Dermis blood vessel endothelial cell (primary cell): ENCODE results near the gene ENOX1. TPM values are rescaled to one million over a fixed set of nuclear protein-coding genes. Genes with fewer than 3 reads are reported as not detected.

Source experiments
- DNase-seq: peaks from one replicate; pipeline ENCODE4 v3.0.0; 2010
- total RNA-seq: library from RNA; depleted of rRNA; stranded (reverse); fragments of >200 nt; gene quantifications from 2 replicates; pipeline ENCODE4 v1.2.3, GENCODE V29; 2014

The ENOX1 gene
- total RNA-seq, 1 donor from 2014 or later = 2.0 TPM

GRCh38 chr13:43737392-43737923, 49.3 kb downstream of the ENOX1 start:
- DNase-seq = no peak

GRCh38 chr13:43732726-43733125, 54.0 kb downstream of the ENOX1 start:
- DNase-seq = no peak

- no peak for DNase-seq
These were observed 55.5 kb downstream of the ENOX1 start for GRCh38 chr13:43731296-43731695.

- no peak for DNase-seq
These were observed 56.1 kb downstream of the ENOX1 start for GRCh38 chr13:43730642-43731041.

- DNase-seq = no peak
These were observed 58.4 kb downstream of the ENOX1 start for GRCh38 chr13:43728421-43728820.

GRCh38 chr13:43727856-43728255, 58.9 kb downstream of the ENOX1 start:
- DNase-seq = no peak

GRCh38 chr13:43725460-43725859, 61.3 kb downstream of the ENOX1 start:
- DNase-seq = no peak

- no peak for DNase-seq
These were observed 65.9 kb downstream of the ENOX1 start for GRCh38 chr13:43720780-43721397.

- no peak for DNase-seq
These were observed 88.0 kb downstream of the ENOX1 start for GRCh38 chr13:43698758-43699157.

GRCh38 chr13:43698009-43698408, 88.8 kb downstream of the ENOX1 start:
- no peak for DNase-seq

GRCh38 chr13:43697323-43697722, 89.4 kb downstream of the ENOX1 start:
- DNase-seq = no peak

GRCh38 chr13:43694146-43694664, 92.6 kb downstream of the ENOX1 start:
- DNase-seq = no peak

- no peak for DNase-seq
These were observed 93.1 kb downstream of the ENOX1 start for GRCh38 chr13:43693639-43694038.

- DNase-seq = no peak
These were observed 98.4 kb downstream of the ENOX1 start for GRCh38 chr13:43688227-43688907.

GRCh38 chr13:43687038-43687437, 99.7 kb downstream of the ENOX1 start:
- no peak for DNase-seq

- DNase-seq = no peak
These were observed 100.2 kb downstream of the ENOX1 start for GRCh38 chr13:43686557-43686956.

GRCh38 chr13:43684963-43685725, 101.6 kb downstream of the ENOX1 start:
- no peak for DNase-seq

- DNase-seq = no peak
These were observed 104.1 kb downstream of the ENOX1 start for GRCh38 chr13:43682701-43683100.

- no peak for DNase-seq
These were observed 110.5 kb downstream of the ENOX1 start for GRCh38 chr13:43676320-43676719.

- DNase-seq = no peak
These were observed 111.2 kb downstream of the ENOX1 start for GRCh38 chr13:43675577-43675976.

- no peak for DNase-seq
These were observed 116.8 kb downstream of the ENOX1 start for GRCh38 chr13:43669964-43670363.

GRCh38 chr13:43669101-43669500, 117.7 kb downstream of the ENOX1 start:
- no peak for DNase-seq

- DNase-seq = no peak
These were observed 120.4 kb downstream of the ENOX1 start for GRCh38 chr13:43666403-43666802.
